Keratinocyte (primary cell): ENCODE measurements around the gene BLMH.

Experiments used
- EZH2 ChIP-seq: IDR thresholded peaks from one replicate; pipeline ENCODE4 v1.6.1; 2012; ENCODE audit warnings: inconsistent platforms, mild to moderate bottlenecking, low read length, moderate library complexity
- TF ChIP-seq, protein P1 (sequence below), 3 experiments: IDR thresholded peaks in 1 of 3; conservative IDR thresholded peaks in 1 of 3; optimal IDR thresholded peaks in 1 of 3; 2 replicates in 2 of 3; 3 replicates in 1 of 3; pipeline versions ENCODE3 to v1.5.1; 2011; ENCODE audit warnings: low read length in 3 of 3, mild to moderate bottlenecking in 3 of 3, moderate library complexity in 2 of 3, control low read depth in 1 of 3, inconsistent platforms in 1 of 3; ENCODE audit not compliant: insufficient read depth in 2 of 3; ENCODE audit errors: extremely low read depth in 1 of 3

DNA sequence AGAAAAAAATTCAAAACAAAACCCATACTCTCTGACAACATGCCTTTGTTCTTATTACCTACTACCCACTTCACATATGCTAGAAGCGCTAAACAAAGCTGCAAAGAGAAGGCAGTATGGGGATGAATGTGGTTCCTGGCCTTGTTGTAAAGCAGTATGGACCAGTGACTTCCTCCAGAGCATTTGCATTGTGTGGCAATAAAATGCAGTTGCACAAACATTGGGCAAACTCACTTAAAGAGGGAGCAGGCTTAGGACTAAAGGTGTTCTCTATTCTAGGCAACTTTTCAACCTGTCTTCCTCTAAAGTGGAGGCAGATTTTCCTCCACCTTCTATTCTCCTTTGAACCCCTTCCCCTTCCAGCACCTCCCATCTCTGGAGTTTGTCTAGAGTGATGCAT, 25.0 kb upstream of the BLMH start:
- no peak for TF ChIP-seq EZH2
- TF ChIP-seq, protein P1, sequence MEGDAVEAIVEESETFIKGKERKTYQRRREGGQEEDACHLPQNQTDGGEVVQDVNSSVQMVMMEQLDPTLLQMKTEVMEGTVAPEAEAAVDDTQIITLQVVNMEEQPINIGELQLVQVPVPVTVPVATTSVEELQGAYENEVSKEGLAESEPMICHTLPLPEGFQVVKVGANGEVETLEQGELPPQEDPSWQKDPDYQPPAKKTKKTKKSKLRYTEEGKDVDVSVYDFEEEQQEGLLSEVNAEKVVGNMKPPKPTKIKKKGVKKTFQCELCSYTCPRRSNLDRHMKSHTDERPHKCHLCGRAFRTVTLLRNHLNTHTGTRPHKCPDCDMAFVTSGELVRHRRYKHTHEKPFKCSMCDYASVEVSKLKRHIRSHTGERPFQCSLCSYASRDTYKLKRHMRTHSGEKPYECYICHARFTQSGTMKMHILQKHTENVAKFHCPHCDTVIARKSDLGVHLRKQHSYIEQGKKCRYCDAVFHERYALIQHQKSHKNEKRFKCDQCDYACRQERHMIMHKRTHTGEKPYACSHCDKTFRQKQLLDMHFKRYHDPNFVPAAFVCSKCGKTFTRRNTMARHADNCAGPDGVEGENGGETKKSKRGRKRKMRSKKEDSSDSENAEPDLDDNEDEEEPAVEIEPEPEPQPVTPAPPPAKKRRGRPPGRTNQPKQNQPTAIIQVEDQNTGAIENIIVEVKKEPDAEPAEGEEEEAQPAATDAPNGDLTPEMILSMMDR (optimal IDR thresholded peaks at IDR 0.05 in 1 of 3, IDR thresholded peaks at IDR 0.05 in 1 of 3, conservative IDR thresholded peaks at IDR 0.05 in 1 of 3; ENCODE audit: extremely low read depth in 1 of 3, insufficient read depth in 2 of 3, low read length in 3 of 3) = no peak
